Measurements from ENCODE around the gene ATP8B2.

ATP8B2 gene

DNA sequence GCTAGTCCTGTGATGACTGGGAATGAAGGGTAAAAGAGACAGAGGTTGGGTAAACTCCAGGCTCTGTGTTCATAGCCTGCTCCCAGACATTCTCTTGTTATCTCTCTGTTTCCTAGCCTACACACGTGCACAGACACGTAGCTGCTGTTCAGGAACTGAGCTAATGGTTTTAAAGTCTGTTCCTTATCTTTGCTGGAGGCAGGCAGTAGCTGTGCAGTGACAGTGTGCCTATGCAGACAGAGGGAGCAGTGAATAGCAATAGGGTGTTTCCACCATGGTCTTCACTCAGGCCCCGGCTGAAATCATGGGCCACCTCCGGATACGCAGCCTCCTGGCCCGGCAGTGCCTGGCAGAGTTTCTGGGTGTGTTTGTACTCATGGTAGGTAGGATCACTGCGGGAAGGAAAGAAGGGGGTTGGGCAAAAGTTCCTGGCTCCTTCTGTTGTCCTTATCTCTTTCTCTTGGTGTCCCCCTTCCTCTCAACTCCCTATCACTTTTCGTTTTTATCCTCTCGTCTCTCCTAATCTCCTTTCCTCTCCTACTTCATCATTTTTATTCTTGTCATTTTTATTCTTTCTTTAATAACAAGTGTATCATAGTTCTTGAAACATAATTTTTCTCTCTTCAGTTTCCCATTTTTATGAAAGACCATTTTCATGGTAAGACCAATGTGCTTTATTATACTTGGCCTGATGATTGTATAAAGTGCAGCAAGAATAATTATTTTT is 4.3 kb upstream of the ATP8B2 start, which contains the start of gene AQP10:
Gene AQP10, plus strand, starts transcription at position 212 of the 727 bp plus-strand sequence. Its CDS starts 63 bp downstream, at position 275.
- H3K36me3 ChIP-seq (ENCODE audit: control insufficient read depth in 2 of 2, insufficient read depth in 1 of 2, low read length in 2 of 2) = no peaks in the 10 kb centered on the region
- no peak within 1 kb of the TSS for H3K27ac ChIP-seq (ENCODE audit: extremely low read depth, low read depth, low read length)
- TF ChIP-seq ZNF335 (tag by site-specific recombination; conservative IDR thresholded peaks at IDR 0.05) (peak; percentile 43; the same call in 1 of the 2 replicates), ZNF677 (tag by site-specific recombination; IDR thresholded peaks at IDR 0.05) (no peak), OSR2 (tag by site-specific recombination; IDR thresholded peaks at IDR 0.05) (peak; percentile 82), ZNF266 (tag by site-specific recombination; IDR thresholded peaks at IDR 0.05; ENCODE audit: low read depth) (no peak), ZBTB21 (tag by site-specific recombination; IDR thresholded peaks at IDR 0.05) (no peak), ZNF777 (tag by site-specific recombination; IDR thresholded peaks at IDR 0.05; ENCODE audit: borderline replicate concordance) (no peak), SALL2 (tag by site-specific recombination; IDR thresholded peaks at IDR 0.05; ENCODE audit: borderline replicate concordance) (no peak), ZNF211 (tag by site-specific recombination; IDR thresholded peaks at IDR 0.05; ENCODE audit: low read depth) (no peak), ZSCAN30 (tag by site-specific recombination; IDR thresholded peaks at IDR 0.05) (no peak), ZNF658 (tag by site-specific recombination; IDR thresholded peaks at IDR 0.05) (no peak), ZNF600 (tag by site-specific recombination; IDR thresholded peaks at IDR 0.05) (peak; percentile 88), ZNF660 (tag by site-specific recombination; IDR thresholded peaks at IDR 0.05) (no peak), TRIM28 (IDR thresholded peaks at IDR 0.05; ENCODE audit: borderline replicate concordance, low read length) (peak; percentile 80; the same call in 1 of the 2 replicates), GLIS1 (tag by site-specific recombination; IDR thresholded peaks at IDR 0.05) (peak; percentile 40; the same call in 1 of the 2 replicates), ZNF423 (tag by site-specific recombination; IDR thresholded peaks at IDR 0.05) (no peak), ZNF768 (tag by site-specific recombination; IDR thresholded peaks at IDR 0.05) (0 out of 2 replicates have a peak, but pooled peaks have one; percentile 22), ZNF837 (tag by site-specific recombination; IDR thresholded peaks at IDR 0.05) (no peak), ZNF76 (tag by site-specific recombination; IDR thresholded peaks at IDR 0.05; ENCODE audit: borderline replicate concordance, low read depth) (no peak)
- TF ChIP-seq, protein P1, sequence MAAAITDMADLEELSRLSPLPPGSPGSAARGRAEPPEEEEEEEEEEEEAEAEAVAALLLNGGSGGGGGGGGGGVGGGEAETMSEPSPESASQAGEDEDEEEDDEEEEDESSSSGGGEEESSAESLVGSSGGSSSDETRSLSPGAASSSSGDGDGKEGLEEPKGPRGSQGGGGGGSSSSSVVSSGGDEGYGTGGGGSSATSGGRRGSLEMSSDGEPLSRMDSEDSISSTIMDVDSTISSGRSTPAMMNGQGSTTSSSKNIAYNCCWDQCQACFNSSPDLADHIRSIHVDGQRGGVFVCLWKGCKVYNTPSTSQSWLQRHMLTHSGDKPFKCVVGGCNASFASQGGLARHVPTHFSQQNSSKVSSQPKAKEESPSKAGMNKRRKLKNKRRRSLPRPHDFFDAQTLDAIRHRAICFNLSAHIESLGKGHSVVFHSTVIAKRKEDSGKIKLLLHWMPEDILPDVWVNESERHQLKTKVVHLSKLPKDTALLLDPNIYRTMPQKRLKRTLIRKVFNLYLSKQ (tag by site-specific recombination; IDR thresholded peaks at IDR 0.05; ENCODE audit: borderline replicate concordance) = no peak
- TF ChIP-seq, protein P2, sequence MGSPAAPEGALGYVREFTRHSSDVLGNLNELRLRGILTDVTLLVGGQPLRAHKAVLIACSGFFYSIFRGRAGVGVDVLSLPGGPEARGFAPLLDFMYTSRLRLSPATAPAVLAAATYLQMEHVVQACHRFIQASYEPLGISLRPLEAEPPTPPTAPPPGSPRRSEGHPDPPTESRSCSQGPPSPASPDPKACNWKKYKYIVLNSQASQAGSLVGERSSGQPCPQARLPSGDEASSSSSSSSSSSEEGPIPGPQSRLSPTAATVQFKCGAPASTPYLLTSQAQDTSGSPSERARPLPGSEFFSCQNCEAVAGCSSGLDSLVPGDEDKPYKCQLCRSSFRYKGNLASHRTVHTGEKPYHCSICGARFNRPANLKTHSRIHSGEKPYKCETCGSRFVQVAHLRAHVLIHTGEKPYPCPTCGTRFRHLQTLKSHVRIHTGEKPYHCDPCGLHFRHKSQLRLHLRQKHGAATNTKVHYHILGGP (tag by site-specific recombination; IDR thresholded peaks at IDR 0.05) = 0 out of 2 replicates have a peak, but pooled peaks have one; percentile 30
- TF ChIP-seq, protein P3, sequence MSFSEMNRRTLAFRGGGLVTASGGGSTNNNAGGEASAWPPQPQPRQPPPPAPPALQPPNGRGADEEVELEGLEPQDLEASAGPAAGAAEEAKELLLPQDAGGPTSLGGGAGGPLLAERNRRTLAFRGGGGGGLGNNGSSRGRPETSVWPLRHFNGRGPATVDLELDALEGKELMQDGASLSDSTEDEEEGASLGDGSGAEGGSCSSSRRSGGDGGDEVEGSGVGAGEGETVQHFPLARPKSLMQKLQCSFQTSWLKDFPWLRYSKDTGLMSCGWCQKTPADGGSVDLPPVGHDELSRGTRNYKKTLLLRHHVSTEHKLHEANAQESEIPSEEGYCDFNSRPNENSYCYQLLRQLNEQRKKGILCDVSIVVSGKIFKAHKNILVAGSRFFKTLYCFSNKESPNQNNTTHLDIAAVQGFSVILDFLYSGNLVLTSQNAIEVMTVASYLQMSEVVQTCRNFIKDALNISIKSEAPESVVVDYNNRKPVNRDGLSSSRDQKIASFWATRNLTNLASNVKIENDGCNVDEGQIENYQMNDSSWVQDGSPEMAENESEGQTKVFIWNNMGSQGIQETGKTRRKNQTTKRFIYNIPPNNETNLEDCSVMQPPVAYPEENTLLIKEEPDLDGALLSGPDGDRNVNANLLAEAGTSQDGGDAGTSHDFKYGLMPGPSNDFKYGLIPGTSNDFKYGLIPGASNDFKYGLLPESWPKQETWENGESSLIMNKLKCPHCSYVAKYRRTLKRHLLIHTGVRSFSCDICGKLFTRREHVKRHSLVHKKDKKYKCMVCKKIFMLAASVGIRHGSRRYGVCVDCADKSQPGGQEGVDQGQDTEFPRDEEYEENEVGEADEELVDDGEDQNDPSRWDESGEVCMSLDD (tag by site-specific recombination; IDR thresholded peaks at IDR 0.05) = no peak
- TF ChIP-seq, protein P4, sequence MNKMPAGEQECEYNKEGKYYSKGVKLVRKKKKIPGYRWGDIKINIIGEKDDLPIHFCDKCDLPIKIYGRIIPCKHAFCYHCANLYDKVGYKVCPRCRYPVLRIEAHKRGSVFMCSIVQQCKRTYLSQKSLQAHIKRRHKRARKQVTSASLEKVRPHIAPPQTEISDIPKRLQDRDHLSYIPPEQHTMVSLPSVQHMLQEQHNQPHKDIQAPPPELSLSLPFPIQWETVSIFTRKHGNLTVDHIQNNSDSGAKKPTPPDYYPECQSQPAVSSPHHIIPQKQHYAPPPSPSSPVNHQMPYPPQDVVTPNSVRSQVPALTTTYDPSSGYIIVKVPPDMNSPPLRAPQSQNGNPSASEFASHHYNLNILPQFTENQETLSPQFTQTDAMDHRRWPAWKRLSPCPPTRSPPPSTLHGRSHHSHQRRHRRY (tag by site-specific recombination; IDR thresholded peaks at IDR 0.05) = no peak
- TF ChIP-seq, protein P5, sequence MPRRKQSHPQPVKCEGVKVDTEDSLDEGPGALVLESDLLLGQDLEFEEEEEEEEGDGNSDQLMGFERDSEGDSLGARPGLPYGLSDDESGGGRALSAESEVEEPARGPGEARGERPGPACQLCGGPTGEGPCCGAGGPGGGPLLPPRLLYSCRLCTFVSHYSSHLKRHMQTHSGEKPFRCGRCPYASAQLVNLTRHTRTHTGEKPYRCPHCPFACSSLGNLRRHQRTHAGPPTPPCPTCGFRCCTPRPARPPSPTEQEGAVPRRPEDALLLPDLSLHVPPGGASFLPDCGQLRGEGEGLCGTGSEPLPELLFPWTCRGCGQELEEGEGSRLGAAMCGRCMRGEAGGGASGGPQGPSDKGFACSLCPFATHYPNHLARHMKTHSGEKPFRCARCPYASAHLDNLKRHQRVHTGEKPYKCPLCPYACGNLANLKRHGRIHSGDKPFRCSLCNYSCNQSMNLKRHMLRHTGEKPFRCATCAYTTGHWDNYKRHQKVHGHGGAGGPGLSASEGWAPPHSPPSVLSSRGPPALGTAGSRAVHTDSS (tag by site-specific recombination; IDR thresholded peaks at IDR 0.05) = no peak
- TF ChIP-seq, protein P6, sequence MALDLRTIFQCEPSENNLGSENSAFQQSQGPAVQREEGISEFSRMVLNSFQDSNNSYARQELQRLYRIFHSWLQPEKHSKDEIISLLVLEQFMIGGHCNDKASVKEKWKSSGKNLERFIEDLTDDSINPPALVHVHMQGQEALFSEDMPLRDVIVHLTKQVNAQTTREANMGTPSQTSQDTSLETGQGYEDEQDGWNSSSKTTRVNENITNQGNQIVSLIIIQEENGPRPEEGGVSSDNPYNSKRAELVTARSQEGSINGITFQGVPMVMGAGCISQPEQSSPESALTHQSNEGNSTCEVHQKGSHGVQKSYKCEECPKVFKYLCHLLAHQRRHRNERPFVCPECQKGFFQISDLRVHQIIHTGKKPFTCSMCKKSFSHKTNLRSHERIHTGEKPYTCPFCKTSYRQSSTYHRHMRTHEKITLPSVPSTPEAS (tag by site-specific recombination; IDR thresholded peaks at IDR 0.05) = no peak
- TF ChIP-seq, protein P7, sequence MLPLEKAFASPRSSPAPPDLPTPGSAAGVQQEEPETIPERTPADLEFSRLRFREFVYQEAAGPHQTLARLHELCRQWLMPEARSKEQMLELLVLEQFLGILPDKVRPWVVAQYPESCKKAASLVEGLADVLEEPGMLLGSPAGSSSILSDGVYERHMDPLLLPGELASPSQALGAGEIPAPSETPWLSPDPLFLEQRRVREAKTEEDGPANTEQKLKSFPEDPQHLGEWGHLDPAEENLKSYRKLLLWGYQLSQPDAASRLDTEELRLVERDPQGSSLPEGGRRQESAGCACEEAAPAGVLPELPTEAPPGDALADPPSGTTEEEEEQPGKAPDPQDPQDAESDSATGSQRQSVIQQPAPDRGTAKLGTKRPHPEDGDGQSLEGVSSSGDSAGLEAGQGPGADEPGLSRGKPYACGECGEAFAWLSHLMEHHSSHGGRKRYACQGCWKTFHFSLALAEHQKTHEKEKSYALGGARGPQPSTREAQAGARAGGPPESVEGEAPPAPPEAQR (tag by site-specific recombination; IDR thresholded peaks at IDR 0.05) = no peak
- POLR2A ChIA-PET = no interaction called here
- CTCF ChIA-PET = interaction anchor here (0.5 to 0.7 kb wide), 4 partner anchors 40 to 770 kb away, joined by 3 to 5 read pairs (median 3); no protein-coding TSS in a partner anchor
- no peaks in the 10 kb centered on the region for H3K9me3 ChIP-seq (ENCODE audit: control insufficient read depth, insufficient read depth, low read depth, low read length)
- H3K4me1 ChIP-seq (ENCODE audit: control insufficient read depth, insufficient read depth, low read length) = no peaks in the 10 kb centered on the region
- no peak within 1 kb of the TSS for H3K4me3 ChIP-seq (ENCODE audit: low read depth, low read length)

Data from HEK293 (cell line).